ENCODE data around the gene RAP1GAP. TPM values are rescaled to one million over a fixed set of nuclear protein-coding genes. Genes with fewer than 3 reads are reported as not detected.

The RAP1GAP gene
- total and polyA plus RNA-seq, 7 donors = 0.04 to 0.57 (median 0.21) TPM; not detected in 2

GRCh38 chr1:21628798-21629393 lies 40.3 kb downstream of the RAP1GAP start:
- DNase-seq (no peak), ATAC-seq (no peak)
- no peak overlapping the region for H3K27ac ChIP-seq
- no peak for TF ChIP-seq CTCF (IDR thresholded peaks at IDR 0.05)
- H3K4me3 ChIP-seq = no peak overlapping the region
- H3K27me3 ChIP-seq (ENCODE audit: insufficient read depth in 3 of 3, low read length in 2 of 3) = peaks cover 0 to 34% (median 7%) of the 10 kb centered on the region in 3 donors
- H3K4me1 ChIP-seq = no peaks in the 10 kb centered on the region
- no peaks in the 10 kb centered on the region for H3K36me3 ChIP-seq (ENCODE audit: insufficient read depth in 1 of 2, low read depth in 1 of 2)
- 50 to 77% (median 64%) methylated on average over 7 of the region's 7 CpGs for WGBS, 3 donors
- intact Hi-C loops (cut with DNase I) = no loop called here
- no peaks in the 10 kb centered on the region for H3K9me3 ChIP-seq

GRCh38 chr1:21626921-21627339 lies 42.2 kb downstream of the RAP1GAP start:
- peaks cover 0 to 44% (median 12%) of the 10 kb centered on the region in 3 donors for H3K27me3 ChIP-seq (ENCODE audit: insufficient read depth in 3 of 3, low read length in 2 of 3)
- no peak for ATAC-seq

GRCh38 chr1:21625390-21626190 lies 43.6 kb downstream of the RAP1GAP start:
- Histone ChIP-seq H3K4me1 (no peaks in the 10 kb centered on the region), H3K9me3 (no peaks in the 10 kb centered on the region), H3K4me3 (no peak overlapping the region), H3K27me3 (ENCODE audit: insufficient read depth in 3 of 3, low read length in 2 of 3) (peaks cover 0 to 55% (median 7%) of the 10 kb centered on the region in 3 donors), H3K36me3 (ENCODE audit: insufficient read depth in 1 of 2, low read depth in 1 of 2) (no peaks in the 10 kb centered on the region), H3K27ac (no peak overlapping the region)
- intact Hi-C loops (cut with DNase I) = no loop called here
- TF ChIP-seq CTCF (IDR thresholded peaks at IDR 0.05) = no peak
- no peak for ATAC-seq
- WGBS, 3 donors = 76 to 84% (median 81%) methylated on average over 13 of the region's 13 CpGs
- DNase-seq = no peak

More at GRCh38 chr1:21626921-21627339, 42.2 kb downstream of the RAP1GAP start:
- Histone ChIP-seq H3K9me3 (no peaks in the 10 kb centered on the region), H3K36me3 (ENCODE audit: insufficient read depth in 1 of 2, low read depth in 1 of 2) (no peaks in the 10 kb centered on the region), H3K27ac (no peak overlapping the region), H3K4me3 (no peak overlapping the region), H3K4me1 (no peaks in the 10 kb centered on the region)
- WGBS, 3 donors = 83 to 89% (median 89%) methylated on average over 11 of the region's 11 CpGs
- no peak for DNase-seq
- TF ChIP-seq CTCF (IDR thresholded peaks at IDR 0.05) = no peak
- intact Hi-C loops (cut with DNase I) = no loop called here

- Histone ChIP-seq H3K4me1 (no peaks in the 10 kb centered on the region), H3K9me3 (no peaks in the 10 kb centered on the region), H3K36me3 (ENCODE audit: insufficient read depth in 1 of 2, low read depth in 1 of 2) (no peaks in the 10 kb centered on the region), H3K27me3 (ENCODE audit: insufficient read depth in 3 of 3, low read length in 2 of 3) (peaks cover 0 to 55% (median 6%) of the 10 kb centered on the region in 3 donors), H3K4me3 (no peak overlapping the region), H3K27ac (no peak overlapping the region)
- ATAC-seq (no peak), DNase-seq (no peak)
- WGBS, 3 donors = 39 to 53% (median 39%) methylated on average over 10 to 11 of the region's 11 CpGs
- TF ChIP-seq CTCF (IDR thresholded peaks at IDR 0.05) = no peak
- intact Hi-C loops (cut with DNase I) = no loop called here
Measured at GRCh38 chr1:21624571-21625389, 44.4 kb downstream of the RAP1GAP start.

Measured in psoas muscle (tissue), 8 donors.